NB4 (cell line): ENCODE results near the gene ATP6V1F.

Experiments used
- DNase-seq: peaks from one replicate; pipeline ENCODE4 v3.0.0; 2010; ENCODE audit warnings: low read depth
- H3K4me3 ChIP-seq: one replicate; pipeline ENCODE4 v1.5.1; 2011; ENCODE audit warnings: mild to moderate bottlenecking, low read depth, low read length, moderate library complexity
- MYC ChIP-seq: IDR thresholded peaks from 2 replicates; pipeline ENCODE4 v1.6.1; 2011; ENCODE audit warnings: low read depth, low read length
- POLR2A ChIP-seq: IDR thresholded peaks from 2 replicates; pipeline ENCODE4 v1.6.1; 2011; ENCODE audit warnings: mild to moderate bottlenecking; ENCODE audit not compliant: insufficient read length; ENCODE audit errors: extremely low read depth
- TF ChIP-seq, protein P1 (sequence below): IDR thresholded peaks from 2 replicates; pipeline ENCODE4 v1.6.1; 2011; ENCODE audit warnings: low read depth, low read length
- TF ChIP-seq, protein P2 (sequence below): IDR thresholded peaks from one replicate; pipeline ENCODE4 v1.5.1; 2012; ENCODE audit warnings: low read depth, low read length

ATP6V1F gene

GRCh38 chr7:128835231-128835751 lies 27.4 kb upstream of the ATP6V1F start:
- DNase-seq = no peak
- H3K4me3 ChIP-seq = no peak overlapping the region
- TF ChIP-seq, protein P1, sequence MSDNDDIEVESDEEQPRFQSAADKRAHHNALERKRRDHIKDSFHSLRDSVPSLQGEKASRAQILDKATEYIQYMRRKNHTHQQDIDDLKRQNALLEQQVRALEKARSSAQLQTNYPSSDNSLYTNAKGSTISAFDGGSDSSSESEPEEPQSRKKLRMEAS = no peak
- TF ChIP-seq POLR2A = no peak
- TF ChIP-seq MYC = no peak
- TF ChIP-seq, protein P2, sequence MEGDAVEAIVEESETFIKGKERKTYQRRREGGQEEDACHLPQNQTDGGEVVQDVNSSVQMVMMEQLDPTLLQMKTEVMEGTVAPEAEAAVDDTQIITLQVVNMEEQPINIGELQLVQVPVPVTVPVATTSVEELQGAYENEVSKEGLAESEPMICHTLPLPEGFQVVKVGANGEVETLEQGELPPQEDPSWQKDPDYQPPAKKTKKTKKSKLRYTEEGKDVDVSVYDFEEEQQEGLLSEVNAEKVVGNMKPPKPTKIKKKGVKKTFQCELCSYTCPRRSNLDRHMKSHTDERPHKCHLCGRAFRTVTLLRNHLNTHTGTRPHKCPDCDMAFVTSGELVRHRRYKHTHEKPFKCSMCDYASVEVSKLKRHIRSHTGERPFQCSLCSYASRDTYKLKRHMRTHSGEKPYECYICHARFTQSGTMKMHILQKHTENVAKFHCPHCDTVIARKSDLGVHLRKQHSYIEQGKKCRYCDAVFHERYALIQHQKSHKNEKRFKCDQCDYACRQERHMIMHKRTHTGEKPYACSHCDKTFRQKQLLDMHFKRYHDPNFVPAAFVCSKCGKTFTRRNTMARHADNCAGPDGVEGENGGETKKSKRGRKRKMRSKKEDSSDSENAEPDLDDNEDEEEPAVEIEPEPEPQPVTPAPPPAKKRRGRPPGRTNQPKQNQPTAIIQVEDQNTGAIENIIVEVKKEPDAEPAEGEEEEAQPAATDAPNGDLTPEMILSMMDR = no peak

DNA sequence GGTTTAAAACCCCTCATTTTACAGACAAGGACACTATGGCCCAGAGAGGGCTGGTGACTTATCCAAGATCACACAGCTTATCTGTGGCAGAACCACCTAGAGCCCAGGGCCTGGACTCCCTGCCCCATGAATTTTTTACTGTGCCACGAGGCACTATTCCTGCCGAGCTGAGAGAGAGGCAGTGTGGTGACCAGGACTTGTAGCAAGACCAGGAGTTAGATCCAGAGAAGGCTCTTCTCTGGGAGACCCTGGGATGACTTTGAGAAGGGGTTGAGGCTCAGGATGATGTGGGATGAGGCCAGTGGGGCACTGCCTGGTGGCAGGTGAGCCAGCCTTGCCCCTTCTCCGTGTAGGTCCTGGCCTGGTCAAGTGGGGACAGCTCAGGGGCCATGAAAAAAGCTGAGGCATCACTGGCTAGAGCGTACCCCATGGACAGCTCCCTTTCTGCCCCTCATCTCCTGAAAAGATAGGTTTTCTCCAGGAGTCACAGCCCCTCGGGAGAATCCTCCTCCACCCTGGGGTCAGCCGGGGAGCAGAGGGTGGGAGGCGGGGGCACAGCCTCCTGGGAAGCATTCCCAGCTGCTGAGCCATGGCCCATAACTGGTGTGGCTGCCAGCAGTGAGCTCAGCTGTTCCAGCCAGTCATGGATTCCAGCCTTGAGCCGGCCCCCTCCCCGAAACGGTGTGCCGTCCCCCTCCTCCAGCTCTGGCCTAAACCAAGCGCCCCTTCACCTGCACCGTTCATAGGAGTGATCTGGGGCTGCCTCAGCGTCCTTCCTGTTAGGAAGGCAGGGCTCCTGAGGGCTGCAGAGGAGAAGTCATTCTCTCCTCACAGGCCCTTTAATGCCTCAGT lies 26.6 kb upstream of the ATP6V1F start:
- TF ChIP-seq, protein P2 = no peak
- TF ChIP-seq, protein P1 = no peak
- DNase-seq = no peak
- H3K4me3 ChIP-seq = no peak overlapping the region

DNA sequence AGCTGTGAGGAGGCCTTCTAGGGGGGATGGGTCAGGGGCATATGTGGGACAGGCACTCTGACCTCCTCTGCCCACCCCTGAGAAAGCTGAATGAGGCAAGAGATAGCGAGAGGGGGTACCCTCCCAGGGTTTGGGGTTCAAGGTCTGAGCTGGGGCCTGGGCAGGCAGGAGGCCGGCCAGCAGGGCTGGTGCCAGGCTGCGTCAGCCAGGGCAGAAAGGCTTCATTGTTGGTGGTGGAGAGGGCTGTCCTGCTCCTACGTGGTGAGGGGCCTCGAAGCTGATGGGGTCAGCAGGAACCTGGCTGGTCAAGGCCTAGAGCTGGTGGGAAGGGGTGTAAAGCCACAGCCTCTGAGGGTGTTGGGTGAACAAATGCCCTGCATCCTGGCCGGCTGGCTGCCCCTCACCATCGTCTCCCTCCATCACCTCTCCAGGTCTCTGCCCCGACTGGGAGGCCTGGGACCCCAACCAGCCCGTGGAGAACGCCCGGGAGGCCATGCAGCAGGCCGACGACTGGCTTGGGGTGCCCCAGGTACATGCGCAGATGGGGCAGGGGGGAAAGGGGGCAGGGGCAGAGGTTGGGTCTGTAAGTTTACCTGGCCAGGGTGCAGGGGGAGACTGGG lies 25.8 kb upstream of the ATP6V1F start:
- TF ChIP-seq, protein P2 = no peak
- no peak for TF ChIP-seq MYC
- TF ChIP-seq POLR2A = no peak
- TF ChIP-seq, protein P1 = no peak
- H3K4me3 ChIP-seq = no peak overlapping the region
- no peak for DNase-seq

GRCh38 chr7:128837521-128837921 lies 25.1 kb upstream of the ATP6V1F start:
- DNase-seq = no peak
- TF ChIP-seq, protein P2 = no peak
- TF ChIP-seq MYC (no peak), POLR2A (no peak)
- TF ChIP-seq, protein P1 = no peak
- H3K4me3 ChIP-seq = no peak overlapping the region

DNA sequence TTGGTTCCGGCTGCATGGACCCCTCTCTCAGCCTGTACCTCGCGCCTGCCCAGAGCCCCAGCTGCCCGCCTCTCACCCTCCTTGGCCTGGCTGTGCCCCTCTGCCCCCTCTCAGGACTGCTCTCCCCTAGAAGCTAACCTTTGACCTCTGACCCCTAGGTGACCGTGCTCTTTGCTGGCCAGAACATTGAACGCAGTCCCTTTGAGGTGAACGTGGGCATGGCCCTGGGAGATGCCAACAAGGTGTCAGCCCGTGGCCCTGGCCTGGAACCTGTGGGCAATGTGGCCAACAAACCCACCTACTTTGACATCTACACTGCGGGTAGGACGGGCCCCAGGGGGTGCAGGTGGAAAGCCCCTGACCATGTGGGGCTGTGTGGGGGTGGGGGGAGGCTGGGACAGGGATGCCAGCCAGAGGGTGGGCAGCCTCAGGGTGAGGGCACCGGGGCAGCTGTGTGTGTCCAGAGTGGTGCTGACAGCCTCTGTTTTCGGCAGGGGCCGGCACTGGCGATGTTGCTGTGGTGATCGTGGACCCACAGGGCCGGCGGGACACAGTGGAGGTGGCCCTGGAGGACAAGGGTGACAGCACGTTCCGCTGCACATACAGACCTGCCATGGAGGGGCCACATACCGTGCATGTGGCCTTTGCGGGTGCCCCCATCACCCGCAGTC lies 24.4 kb upstream of the ATP6V1F start:
- TF ChIP-seq, protein P2 = no peak
- no peak for TF ChIP-seq POLR2A
- TF ChIP-seq MYC = no peak
- TF ChIP-seq, protein P1 = no peak
- no peak for DNase-seq

More for the DNA sequence above, 24.4 kb upstream of the ATP6V1F start:
- H3K4me3 ChIP-seq = no peak overlapping the region
